ENCODE measurements around the gene CACNA1S.

CACNA1S gene

DNA sequence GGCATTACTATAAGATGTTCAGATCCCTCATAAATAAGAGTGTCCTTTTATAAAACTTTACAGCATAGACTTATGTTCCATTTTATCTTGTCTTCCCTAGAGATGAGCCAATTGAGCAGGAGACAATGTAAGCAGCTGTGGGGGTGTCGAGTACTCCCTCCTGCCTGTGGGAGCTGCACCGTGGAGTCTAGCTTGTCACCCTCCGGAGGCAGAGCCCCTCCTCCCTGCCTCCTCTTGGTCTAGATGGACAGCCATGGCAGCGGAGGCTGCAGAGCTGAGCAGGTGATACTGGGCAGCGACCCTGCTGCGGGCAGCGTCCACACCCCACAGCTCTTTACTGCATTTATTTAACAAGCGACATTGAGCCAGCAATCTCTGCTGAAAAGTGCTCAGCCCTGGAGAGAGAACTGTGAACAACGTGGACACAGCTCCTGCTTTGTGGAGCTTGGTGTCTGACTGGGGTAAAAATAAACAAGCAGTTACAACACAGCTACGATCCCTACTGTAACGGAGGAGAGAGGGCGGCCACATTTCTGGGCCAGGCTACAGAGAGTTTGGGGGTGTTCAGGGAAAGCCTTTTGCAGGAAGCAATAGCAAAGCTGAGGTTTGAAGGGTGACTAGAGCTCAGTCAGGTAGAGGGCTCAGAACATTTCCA, 75.9 kb downstream of the CACNA1S start:
- DNase-seq = peak in 12 of 56 donors; percentile 18 to 42 (median 26)

DNA sequence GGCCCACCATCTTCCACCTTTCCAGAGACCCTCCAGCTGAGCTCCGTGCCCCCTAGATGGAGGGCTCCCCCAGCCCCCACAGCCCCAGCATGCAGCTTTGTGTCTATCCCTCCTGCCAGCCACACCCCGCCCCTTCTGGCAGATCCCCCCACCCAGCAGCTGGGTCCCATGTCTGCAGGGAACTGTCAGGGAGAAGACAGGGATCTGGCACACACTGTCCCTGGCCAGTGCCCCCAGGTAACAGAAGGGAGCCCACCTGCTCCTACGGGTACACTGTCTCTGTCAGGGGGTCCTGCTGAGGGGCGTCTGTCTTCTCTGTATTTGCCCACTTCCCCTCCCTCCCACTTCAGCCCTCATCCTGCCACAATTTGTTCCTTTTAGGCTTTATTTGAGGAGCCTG, 77.6 kb downstream of the CACNA1S start:
- DNase-seq = no peak

- no peak for DNase-seq
These were observed 79.8 kb downstream of the CACNA1S start for GRCh38 chr1:201032408-201032807.

DNA sequence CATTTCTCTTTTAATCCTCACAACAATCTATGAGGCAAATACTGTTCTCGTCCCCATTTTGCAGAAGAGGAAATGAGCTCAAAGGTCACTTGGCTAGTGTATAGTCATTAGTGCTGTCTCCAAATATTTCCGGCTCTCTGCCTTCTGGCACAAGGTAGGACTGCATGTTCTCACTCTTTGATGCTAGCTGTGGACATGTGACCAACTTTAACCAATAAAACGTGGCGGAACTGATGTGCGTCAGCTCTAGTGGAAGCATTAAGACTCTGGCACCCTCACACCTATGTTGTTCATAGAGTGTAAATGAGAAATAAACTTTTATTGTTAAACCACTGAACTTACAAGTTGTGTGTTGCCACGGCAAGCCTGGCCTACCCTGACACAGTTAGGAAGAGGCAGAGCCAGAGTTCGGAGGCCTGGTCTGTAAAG, 83.8 kb downstream of the CACNA1S start:
- DNase-seq = peak in 19 of 56 donors; percentile 19 to 81 (median 40)

DNA sequence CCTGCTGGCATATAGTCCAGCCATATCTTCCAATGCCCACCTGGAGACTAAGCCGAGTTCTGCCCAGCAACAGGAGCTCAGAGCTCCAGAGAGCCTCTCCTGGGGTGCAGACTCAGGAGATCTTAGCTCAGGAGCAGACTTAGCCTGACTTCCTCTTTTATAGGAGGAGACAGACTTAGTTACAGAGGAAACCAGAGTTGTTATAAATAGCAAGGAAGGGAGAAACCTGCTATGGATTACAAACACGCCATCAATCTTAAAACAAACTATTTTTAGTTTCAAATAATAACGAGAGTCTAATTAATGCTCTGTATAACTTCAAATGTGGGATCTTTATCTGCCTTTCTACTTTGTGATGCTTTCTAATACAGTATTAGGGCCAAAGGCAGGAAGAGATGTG, 85.4 kb downstream of the CACNA1S start:
- no peak for DNase-seq

- DNase-seq = no peak
These were observed 86.0 kb downstream of the CACNA1S start for GRCh38 chr1:201026234-201026633.

DNA sequence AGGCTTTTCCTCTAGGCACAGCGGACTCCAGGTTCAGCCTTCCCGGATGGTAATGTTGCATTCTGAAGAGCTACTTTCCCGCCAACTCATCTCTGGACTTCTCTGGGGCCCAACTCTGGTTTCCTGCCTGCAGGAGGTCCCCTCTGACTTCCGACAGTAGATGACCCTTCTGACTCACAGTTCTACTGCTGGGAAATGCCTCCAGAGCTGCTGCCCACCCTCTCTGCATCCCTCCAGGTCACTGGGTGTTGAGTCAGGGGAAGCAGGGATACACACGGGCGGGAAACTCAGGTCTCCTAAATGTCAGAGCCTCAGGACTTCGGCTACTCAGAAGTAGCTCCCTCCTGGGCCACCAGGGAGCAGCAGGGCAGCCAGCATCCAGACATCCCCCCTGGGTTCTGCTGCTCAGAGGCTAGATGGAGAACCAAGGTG, 86.6 kb downstream of the CACNA1S start:
- peak in 1 of 56 donors; percentile 35 for DNase-seq

- DNase-seq = peak in 41 of 56 donors; percentile 23 to 85 (median 56)
These were observed 87.6 kb downstream of the CACNA1S start for GRCh38 chr1:201024625-201024998.

- peak in 1 of 56 donors; percentile 55 for DNase-seq
These were observed 88.2 kb downstream of the CACNA1S start for GRCh38 chr1:201023920-201024624.

GRCh38 chr1:201023517-201023902, 88.7 kb downstream of the CACNA1S start, which contains the start of gene KIF21B:
KIF21B (minus strand) TSS chr1:201023714; CDS start chr1:201023383, 331 bp downstream.
- peak in 51 of 56 donors; percentile 39 to 93 (median 76) for DNase-seq

DNA sequence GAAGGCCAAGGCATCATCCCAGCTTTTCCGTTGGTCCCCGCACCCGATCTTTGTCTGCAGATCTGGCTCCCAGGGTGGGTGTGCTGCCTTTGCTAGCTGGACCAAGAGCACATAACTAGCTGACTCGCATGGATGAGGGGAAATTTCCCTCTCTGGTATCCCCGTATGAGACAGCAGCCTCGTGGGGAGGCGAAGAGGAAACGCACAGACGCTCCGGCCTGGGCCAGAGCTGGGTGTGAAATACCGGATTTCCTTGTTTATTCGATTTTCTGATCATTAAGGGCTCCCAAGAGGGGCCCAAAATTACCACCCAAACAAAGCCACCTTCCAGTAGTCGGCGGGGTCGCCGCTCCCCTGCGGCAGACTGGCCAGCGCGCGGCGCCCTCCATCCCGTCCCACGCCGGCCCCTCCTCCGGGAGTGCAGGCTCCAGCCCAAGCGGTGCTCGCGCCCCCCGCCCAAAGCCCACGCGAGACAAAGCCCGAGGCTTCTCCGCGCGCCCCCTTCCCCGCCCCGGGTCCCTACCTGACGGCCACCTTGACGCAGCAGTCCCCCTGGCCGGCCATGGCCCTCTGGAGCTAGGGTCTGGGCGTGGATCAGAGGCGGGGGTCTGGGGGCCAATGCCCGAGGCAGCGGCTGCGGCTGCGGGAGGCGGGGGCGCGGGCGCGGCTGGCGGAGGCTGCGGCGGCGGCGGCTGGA, 89.3 kb downstream of the CACNA1S start:
- DNase-seq = peak in 9 of 56 donors; percentile 20 to 68 (median 33)

DNA sequence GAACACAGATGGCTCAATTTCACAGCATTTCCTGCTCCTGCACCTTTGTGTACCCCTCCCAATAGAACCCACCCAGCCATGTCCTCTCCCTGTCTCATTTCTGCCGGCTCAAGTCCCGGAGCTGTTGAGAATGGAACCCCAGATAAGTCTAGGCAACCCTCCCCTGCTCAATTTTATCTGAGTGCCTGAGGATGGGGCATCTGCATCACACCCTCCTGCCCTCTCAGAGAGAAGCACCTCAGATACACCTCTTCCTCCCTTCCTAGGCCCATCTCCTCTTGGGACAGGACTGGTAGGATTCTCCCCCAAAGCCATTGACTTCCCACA, 89.8 kb downstream of the CACNA1S start:
- DNase-seq = no peak

DNA sequence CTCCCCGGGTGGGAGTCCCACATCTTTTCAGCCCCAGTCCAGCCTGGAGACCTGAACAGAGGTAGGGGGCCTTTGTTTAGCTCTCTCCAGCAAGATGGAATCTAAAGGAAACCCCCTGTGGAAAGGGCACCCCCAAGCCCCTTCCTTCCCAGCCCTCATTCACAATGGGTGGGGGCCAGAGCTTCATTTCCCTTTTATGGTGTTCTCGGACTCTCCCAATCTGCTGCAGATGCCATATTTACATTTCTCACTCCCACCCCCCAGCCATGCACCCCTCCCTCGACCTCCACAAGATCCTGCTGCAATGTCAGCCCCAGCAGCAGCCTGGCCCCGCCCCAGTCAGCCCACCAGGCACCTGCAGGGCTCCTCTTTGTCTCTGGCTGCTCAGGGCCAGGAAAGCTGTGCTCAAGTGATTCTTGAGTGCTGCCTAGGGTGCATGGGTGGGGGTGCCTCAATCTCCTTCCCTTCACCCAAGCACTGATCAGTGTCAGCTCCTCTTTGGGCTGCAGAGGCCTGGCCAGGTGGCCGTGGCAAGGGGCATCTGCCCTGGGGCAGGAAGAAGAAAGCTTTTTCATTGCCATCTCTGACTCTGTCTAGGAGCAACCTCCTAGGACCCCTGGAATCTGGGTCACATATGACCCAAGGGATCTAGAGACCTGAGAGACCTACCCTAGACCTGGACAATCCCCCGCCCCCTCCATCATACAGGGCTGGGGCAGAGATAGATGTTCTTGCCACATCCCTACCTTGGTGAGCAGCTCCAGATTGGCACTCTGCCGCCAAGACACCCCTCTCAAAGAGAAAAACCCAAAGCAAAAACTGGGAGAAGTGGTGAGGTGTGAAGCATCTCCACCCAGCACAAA, 90.4 kb downstream of the CACNA1S start:
- DNase-seq = peak in 1 of 56 donors; percentile 21

DNA sequence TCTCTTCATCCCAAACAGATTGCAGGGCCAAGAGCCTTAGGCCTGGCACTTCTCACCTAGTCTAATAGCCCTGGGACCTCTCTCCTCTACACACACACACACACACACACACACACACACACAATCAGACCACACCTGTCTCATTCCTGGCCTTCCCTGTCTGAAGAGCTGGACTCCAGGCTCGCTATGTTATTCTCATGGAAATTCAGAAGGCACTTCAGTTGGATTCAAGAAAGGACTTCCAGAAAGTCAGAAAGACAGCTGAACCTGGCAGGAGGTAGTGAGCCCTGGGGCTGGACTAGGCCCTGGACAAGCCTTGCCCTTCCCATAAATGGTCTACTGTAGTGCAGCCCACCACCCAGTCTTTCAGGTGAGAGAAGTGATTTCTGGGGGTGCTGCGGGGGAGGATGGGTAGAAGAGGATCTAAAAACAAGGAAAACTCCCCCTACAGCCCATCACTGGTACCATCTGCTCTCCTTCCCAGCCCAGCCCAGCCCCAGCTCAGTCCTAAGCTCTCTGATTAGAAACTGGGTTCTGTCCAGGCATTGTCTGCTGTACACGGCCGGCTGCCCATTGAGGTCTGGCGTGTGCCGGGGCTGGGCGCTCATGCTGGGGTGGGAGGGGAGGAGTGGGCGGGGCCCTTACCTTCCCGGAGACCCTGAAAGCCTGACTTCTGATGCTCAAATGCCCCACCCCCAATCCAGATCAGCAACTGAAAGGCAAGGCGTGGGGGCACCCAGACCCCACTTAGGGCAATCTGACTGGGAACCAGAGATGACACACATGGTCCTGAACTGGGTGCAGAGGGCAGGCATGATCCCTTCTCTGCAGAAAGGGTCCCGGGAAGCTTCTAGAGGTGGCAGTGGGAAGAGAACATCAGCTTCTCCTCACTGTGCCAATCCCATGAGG, 91.3 kb downstream of the CACNA1S start:
- peak in 34 of 56 donors; percentile 18 to 76 (median 38) for DNase-seq

DNA sequence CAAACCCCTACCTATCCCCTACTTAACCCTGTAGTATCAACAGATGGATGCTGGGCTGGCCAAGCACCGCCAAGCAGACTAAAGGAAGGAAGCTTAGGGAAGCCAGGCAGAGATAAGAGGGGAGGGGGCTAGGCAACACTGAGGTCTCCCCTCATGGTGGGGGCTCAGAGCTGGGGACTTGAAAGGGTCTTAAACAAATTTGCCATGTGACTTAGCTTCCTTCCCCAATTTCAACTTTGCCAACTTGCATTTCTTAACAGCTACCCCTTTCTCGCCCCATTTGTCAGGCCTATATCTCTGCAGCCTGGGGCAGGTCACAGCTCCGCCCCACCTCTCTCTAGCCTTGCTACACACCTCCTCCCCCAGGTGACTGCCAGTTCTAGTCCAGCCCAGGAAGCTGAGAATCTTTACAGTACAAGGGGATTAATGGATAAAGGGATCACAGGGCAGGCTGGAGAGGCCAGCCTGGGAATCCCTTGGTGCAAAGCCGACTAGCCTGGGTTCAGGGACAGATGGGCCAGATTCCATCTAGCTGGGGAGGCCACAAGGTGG, 92.1 kb downstream of the CACNA1S start:
- no peak for DNase-seq

DNA sequence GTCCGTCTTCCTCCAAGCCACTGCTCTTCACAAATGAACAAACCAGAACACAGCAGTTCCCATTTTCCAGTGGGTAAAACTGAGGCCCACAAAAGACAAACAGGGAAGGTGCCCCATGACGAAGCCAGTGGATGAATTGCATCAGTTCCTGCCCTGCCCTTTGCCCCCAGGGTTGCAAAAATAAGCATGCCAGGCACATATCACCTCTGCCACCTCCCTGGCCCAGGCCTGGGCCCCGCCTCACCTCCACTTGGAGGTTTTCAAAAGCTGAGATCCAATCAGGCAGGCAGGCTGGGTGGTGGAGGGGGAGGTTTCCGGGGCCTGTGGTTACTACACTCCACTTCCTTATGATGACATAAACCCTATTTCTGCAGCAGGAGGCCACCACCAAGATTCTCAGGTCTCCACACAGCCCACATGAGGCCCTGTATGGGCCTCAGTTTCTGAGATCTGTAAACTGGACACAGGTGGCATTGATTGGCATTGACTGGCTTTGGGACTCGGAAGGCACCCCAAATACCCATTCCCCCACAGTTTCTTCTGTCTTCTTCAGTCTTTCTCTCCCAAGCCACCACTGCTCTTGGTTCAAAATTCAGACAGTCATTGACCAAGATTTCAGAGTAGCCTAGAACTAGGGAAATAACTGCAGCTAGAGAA, 92.8 kb downstream of the CACNA1S start:
- DNase-seq = peak in 5 of 56 donors; percentile 15 to 50 (median 30)

DNA sequence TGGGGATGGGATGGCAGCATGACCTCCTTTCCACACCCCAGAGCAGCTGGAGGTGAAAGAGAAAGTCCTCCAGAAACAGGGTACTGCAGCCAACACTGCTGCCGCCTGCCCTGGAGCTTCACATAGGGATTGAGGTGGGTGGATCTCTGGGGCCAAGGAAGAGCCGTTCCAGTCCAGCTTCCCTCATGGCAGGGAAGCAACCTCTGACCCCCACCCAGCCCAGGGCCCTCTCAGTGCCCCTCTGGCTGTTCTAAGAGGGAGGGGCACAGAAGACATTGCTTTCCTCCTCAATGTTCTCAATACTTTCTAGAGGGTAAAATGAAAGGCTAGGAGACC, 94.4 kb downstream of the CACNA1S start:
- DNase-seq = no peak

GRCh38 chr1:201016943-201017827, 95.0 kb downstream of the CACNA1S start:
- DNase-seq = peak in 9 of 56 donors; percentile 17 to 61 (median 28)

Data from nucleus accumbens (tissue), 56 donors.